ENCODE data around the gene ENTR1.

DNA sequence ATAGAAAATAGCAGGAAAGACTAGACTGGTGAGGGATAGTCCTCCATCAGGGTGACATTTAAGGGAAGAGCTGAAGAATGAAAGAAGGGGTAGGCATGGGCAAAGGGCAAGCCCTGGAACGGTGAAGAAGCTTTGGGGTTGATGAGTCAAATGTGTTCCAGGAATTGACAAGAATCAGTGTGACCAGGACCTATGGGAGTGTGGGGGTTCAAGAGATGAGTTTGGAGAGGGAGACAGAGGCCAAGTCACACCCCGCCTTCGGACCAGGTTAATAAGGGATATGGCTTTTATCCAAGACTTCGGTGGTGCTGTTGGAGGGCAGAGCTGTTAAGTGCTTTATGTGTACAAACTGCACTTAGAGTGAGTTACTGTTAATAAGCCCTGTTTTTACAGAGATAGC is 964 bp upstream of the ENTR1 start:
- TF ChIP-seq, protein P1, sequence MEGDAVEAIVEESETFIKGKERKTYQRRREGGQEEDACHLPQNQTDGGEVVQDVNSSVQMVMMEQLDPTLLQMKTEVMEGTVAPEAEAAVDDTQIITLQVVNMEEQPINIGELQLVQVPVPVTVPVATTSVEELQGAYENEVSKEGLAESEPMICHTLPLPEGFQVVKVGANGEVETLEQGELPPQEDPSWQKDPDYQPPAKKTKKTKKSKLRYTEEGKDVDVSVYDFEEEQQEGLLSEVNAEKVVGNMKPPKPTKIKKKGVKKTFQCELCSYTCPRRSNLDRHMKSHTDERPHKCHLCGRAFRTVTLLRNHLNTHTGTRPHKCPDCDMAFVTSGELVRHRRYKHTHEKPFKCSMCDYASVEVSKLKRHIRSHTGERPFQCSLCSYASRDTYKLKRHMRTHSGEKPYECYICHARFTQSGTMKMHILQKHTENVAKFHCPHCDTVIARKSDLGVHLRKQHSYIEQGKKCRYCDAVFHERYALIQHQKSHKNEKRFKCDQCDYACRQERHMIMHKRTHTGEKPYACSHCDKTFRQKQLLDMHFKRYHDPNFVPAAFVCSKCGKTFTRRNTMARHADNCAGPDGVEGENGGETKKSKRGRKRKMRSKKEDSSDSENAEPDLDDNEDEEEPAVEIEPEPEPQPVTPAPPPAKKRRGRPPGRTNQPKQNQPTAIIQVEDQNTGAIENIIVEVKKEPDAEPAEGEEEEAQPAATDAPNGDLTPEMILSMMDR (IDR thresholded peaks at IDR 0.05; ENCODE audit: low read depth, low read length, poor library complexity, severe bottlenecking): no peak
- no peak for TF ChIP-seq EZH2phosphoT487 (IDR thresholded peaks at IDR 0.05; ENCODE audit: borderline replicate concordance, low read length)

Measured in DOHH2 (cell line).